Activated CD4-positive, alpha-beta T cell treated with anti-CD3 and anti-CD28 coated beads, Interleukin-10, Interleukin-2, amounts not matched to agents 100 ng/mL and 50 ng/mL, durations not matched to agents 16 hours and 8 hours (primary cell): ENCODE results near the gene AEN.
"Not testable (repeated sequence)": the region's sequence is repeated elsewhere in the genome, so short reads cannot be mapped to it uniquely, and the experiment has no call there.

Experiments used
- DNase-seq: peaks from one replicate; pipeline ENCODE4 v3.0.0-alpha.2; 2020

Gene AEN

GRCh38 chr15:88631464-88632028, 10.4 kb downstream of the AEN start:
- no peak for DNase-seq

- not testable (repeated sequence) for DNase-seq
Measured at GRCh38 chr15:88632797-88633196, 11.7 kb downstream of the AEN start.

GRCh38 chr15:88634449-88634848, 13.3 kb downstream of the AEN start:
- DNase-seq: no peak

- peak; percentile 71 for DNase-seq
Measured at GRCh38 chr15:88635318-88635717, 14.2 kb downstream of the AEN start.

- DNase-seq: peak; percentile 45
Measured at GRCh38 chr15:88636050-88636449, 14.9 kb downstream of the AEN start.

- DNase-seq: no peak
Measured at GRCh38 chr15:88636654-88637053, 15.5 kb downstream of the AEN start.

- DNase-seq: no peak
Measured at GRCh38 chr15:88637436-88637835, 16.3 kb downstream of the AEN start.

GRCh38 chr15:88637841-88638625, 16.9 kb downstream of the AEN start:
- DNase-seq: no peak

GRCh38 chr15:88638626-88639372, 17.7 kb downstream of the AEN start, which contains the start of gene ISG20:
TSS of gene ISG20 (plus strand) at chr15:88639016. CDS start at chr15:88639367, 351 bp downstream.
- DNase-seq: peak; percentile 98

- no peak for DNase-seq
Measured at GRCh38 chr15:88641959-88642452, 20.9 kb downstream of the AEN start.

- not testable (repeated sequence) for DNase-seq
Measured at GRCh38 chr15:88642514-88642913, 21.4 kb downstream of the AEN start.

- no peak for DNase-seq
Measured at GRCh38 chr15:88644741-88645140, 23.6 kb downstream of the AEN start.

- DNase-seq: no peak
Measured at GRCh38 chr15:88645171-88646087, 24.3 kb downstream of the AEN start.

GRCh38 chr15:88646088-88646405, 24.9 kb downstream of the AEN start:
- no peak for DNase-seq

GRCh38 chr15:88646951-88647350, 25.8 kb downstream of the AEN start:
- no peak for DNase-seq

- no peak for DNase-seq
Measured at GRCh38 chr15:88647351-88648105, 26.4 kb downstream of the AEN start.

GRCh38 chr15:88648357-88649214, 27.4 kb downstream of the AEN start:
- peak; percentile 15 for DNase-seq

GRCh38 chr15:88649286-88649733, 28.2 kb downstream of the AEN start:
- peak; percentile 63 for DNase-seq

- no peak for DNase-seq
Measured at GRCh38 chr15:88649753-88650551, 28.8 kb downstream of the AEN start.

- no peak for DNase-seq
Measured at GRCh38 chr15:88650556-88650955, 29.4 kb downstream of the AEN start.
